Hepatocyte (in vitro differentiated cells): Measurements from ENCODE around the gene CCDC188. TPM values are rescaled to one million over a fixed set of nuclear protein-coding genes. Genes with fewer than 3 reads are reported as not detected.

Experiments used
- DNase-seq: peaks from one replicate; pipeline ENCODE4 v3.0.0-alpha.2; 2016; ENCODE audit warnings: low spot score
- H2AFZ ChIP-seq: fragments of 200-600 bp; sonication (generic); 2 replicates; pipeline ENCODE4 v1.6.0; 2016; ENCODE audit warnings: antibody characterized with exemption, mild to moderate bottlenecking
- H3K27ac ChIP-seq: fragments of 200-600 bp; sonication (generic); 2 replicates; pipeline ENCODE4 v1.5.1; 2016; ENCODE audit warnings: mild to moderate bottlenecking
- H3K27me3 ChIP-seq: fragments of 200-600 bp; sonication (generic); 2 replicates; pipeline ENCODE4 v1.6.1; 2016
- H3K36me3 ChIP-seq: fragments of 200-600 bp; sonication (generic); replicated peaks from 2 replicates; pipeline ENCODE4 v1.5.1; 2016; ENCODE audit warnings: low read depth; ENCODE audit not compliant: insufficient read depth
- H3K4me1 ChIP-seq: fragments of 200-600 bp; sonication (generic); 2 replicates; pipeline ENCODE4 v1.5.1; 2016; ENCODE audit warnings: mild to moderate bottlenecking, moderate library complexity; ENCODE audit not compliant: insufficient read depth
- H3K4me2 ChIP-seq: fragments of 200-600 bp; sonication (generic); 2 replicates; pipeline ENCODE4 v1.6.0; 2016
- H3K4me3 ChIP-seq: fragments of 200-600 bp; sonication (generic); 2 replicates; pipeline ENCODE4 v1.5.1; 2016; ENCODE audit warnings: mild to moderate bottlenecking
- H3K79me2 ChIP-seq: fragments of 200-600 bp; sonication (generic); 2 replicates; pipeline ENCODE4 v1.6.0; 2017; ENCODE audit warnings: mild to moderate bottlenecking
- H3K9me2 ChIP-seq: fragments of 200-600 bp; sonication (generic); replicated peaks from 2 replicates; pipeline ENCODE4 v1.6.0; 2017; ENCODE audit warnings: mild to moderate bottlenecking; ENCODE audit not compliant: insufficient read depth
- H3K9me3 ChIP-seq: fragments of 200-600 bp; sonication (generic); 2 replicates; pipeline ENCODE4 v1.5.1; 2016; ENCODE audit warnings: low read depth, mild to moderate bottlenecking
- H4K20me1 ChIP-seq: fragments of 200-600 bp; sonication (generic); 2 replicates; pipeline ENCODE4 v1.6.0; 2016; ENCODE audit warnings: mild to moderate bottlenecking; ENCODE audit not compliant: insufficient read depth, poor library complexity, severe bottlenecking
- CTCF ChIP-seq: fragments of 200-600 bp; sonication (generic); IDR thresholded peaks from 2 replicates; pipeline ENCODE4 v1.5.1; 2016; ENCODE audit warnings: antibody characterized with exemption, mild to moderate bottlenecking; ENCODE audit not compliant: poor library complexity
- EZH2 ChIP-seq: fragments of 200-600 bp; sonication (generic); IDR thresholded peaks from 2 replicates; pipeline ENCODE4 v1.6.1; 2016; ENCODE audit warnings: antibody characterized with exemption, mild to moderate bottlenecking, borderline replicate concordance
- EZH2phosphoT487 ChIP-seq: fragments of 200-600 bp; sonication (generic); IDR thresholded peaks from one replicate; pipeline ENCODE4 v1.6.1; 2018; ENCODE audit warnings: antibody characterized with exemption, mild to moderate bottlenecking, low read depth, moderate library complexity; ENCODE audit not compliant: unreplicated experiment, severe bottlenecking
- whole genome bisulfite sequencing: methylation state at CpG from one replicate; pipeline ENCODE4 v1.1.6; 2016; ENCODE audit warnings: low lambda C conversion rate; ENCODE audit errors: missing lambda C conversion rate; 5-methylcytosine and 5-hydroxymethylcytosine counted together
- polyA plus RNA-seq: library from polyadenylated mRNA; unstranded; fragments of >200 nt; fragmentation: Nextera tagmentation; extraction: Ambion mirVana; gene quantifications from 2 replicates; pipeline ENCODE4 v1.2.1, GENCODE V29; 2016
- total RNA-seq: library from RNA; depleted of rRNA; stranded (reverse); fragments of >200 nt; gene quantifications from 2 replicates; pipeline ENCODE4 v1.2.3, GENCODE V29; 2014

The CCDC188 gene
- total and polyA plus RNA-seq, 2 experiments from 2014 or later = not detected

DNA sequence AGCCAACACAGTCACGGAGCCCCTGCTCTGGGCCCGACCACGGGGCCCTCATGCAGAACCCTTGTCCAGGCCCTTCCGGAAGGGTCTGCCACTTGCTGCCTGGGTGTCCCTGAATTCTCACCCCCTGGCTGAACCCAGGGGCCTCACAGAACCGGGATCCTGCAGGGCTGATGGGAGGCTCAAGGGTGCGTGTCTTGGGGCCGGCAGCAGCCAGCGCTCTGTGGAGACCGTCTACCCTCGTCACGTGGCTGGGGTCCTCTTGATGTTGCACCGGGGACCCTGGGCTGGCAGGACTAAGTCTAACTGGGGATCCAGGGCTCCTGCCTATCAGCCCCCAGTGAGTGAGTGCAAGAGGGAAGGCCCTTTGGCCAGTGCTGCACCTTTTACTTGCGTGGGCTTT is 19.3 kb upstream of the CCDC188 start:
- TF ChIP-seq EZH2 (no peak), CTCF (no peak)
- Histone ChIP-seq H3K27ac (no peak overlapping the region), H4K20me1 (no peaks in the 10 kb centered on the region), H3K27me3 (no peaks in the 10 kb centered on the region), H3K36me3 (no peaks in the 10 kb centered on the region), H3K4me3 (no peak overlapping the region), H2AFZ (no peak overlapping the region), H3K9me3 (no peaks in the 10 kb centered on the region), H3K9me2 (no peaks in the 10 kb centered on the region), H3K79me2 (no peaks in the 10 kb centered on the region), H3K4me2 (no peak overlapping the region), H3K4me1 (peaks cover 17% of the 10 kb centered on the region)
- 91% methylated on average over 13 of the region's 13 CpGs for WGBS
- DNase-seq = no peak

DNA sequence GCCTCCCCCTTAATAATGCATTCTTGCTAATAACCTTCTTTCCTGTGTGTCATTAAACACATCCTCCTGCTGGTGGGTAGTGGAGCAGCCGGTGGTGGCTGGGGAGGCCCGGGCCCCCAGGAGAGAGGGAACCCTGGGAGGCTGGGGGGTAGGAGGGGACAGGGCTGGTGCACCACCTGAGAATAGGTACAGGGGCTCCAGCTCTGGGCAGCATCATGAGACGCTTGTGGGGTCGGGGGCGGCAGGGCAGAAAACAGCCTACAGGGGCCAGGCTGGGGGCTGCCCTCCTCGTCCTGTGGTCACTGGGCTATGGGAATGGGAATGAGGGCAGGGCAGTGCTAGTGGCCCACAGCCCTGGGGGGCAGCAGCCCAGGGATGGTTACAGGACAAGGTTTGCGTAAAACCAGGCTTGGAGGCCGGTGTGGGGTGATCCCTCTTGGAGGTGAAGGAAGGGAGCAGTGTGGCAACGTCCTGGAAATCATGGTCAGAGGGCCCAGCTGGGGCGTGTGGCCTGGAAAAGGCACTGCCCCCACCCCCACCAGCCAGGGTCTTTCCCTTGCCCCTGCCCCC is 18.5 kb upstream of the CCDC188 start:
- no peaks in the 10 kb centered on the region for H4K20me1 ChIP-seq
- DNase-seq = no peak

DNA sequence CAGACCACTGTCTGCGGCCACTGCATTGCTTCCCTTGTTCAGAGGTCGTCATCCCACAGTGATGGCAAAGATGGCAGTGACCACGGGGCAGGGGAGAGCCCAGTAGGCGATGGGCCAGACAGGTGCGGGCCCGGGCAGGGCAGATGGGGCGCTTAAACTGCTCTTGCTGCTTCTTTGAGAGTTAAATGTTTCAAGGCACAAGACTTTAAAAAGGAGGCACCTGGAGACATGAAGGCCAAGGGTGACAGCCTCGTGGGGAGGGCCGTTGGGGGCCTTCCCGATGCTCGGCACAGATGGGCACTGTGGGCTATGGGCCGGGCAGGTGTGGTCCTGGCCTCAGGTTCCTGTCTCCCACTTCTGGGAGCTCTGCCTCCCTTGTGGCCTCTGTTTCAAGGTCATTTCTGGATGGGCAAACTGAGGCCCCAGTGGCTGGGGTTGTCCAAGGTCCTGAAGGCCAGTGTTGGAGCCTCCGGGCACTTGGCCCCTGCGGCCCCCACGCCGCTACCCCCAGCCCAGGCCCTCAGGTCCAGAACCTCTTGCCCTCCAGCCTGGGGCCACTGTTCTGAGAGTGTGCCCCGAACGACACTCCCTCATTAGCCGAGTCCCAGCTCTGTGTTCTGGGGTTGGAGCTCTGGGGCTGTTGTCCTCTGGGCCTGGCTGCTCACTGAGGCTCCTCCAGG is 16.9 kb upstream of the CCDC188 start:
- no peaks in the 10 kb centered on the region for H3K4me1 ChIP-seq
- no peak overlapping the region for H3K4me3 ChIP-seq
- WGBS = 93% methylated on average over 15 of the region's 19 CpGs
- no peaks in the 10 kb centered on the region for H3K79me2 ChIP-seq
- H4K20me1 ChIP-seq = no peaks in the 10 kb centered on the region
- no peak for DNase-seq
- no peaks in the 10 kb centered on the region for H3K36me3 ChIP-seq
- no peak overlapping the region for H2AFZ ChIP-seq
- H3K27ac ChIP-seq = no peak overlapping the region
- H3K27me3 ChIP-seq = no peaks in the 10 kb centered on the region
- no peak for TF ChIP-seq EZH2
- no peak for TF ChIP-seq EZH2phosphoT487
- no peak for TF ChIP-seq CTCF
- H3K4me2 ChIP-seq = no peak overlapping the region
- no peaks in the 10 kb centered on the region for H3K9me3 ChIP-seq
- H3K9me2 ChIP-seq = no peaks in the 10 kb centered on the region

More for the DNA sequence above, 18.5 kb upstream of the CCDC188 start:
- no peak overlapping the region for H2AFZ ChIP-seq
- no peak for TF ChIP-seq EZH2
- no peak for TF ChIP-seq EZH2phosphoT487
- TF ChIP-seq CTCF = no peak
- 88% methylated on average over 8 of the region's 10 CpGs for WGBS
- no peaks in the 10 kb centered on the region for H3K9me3 ChIP-seq
- no peaks in the 10 kb centered on the region for H3K27me3 ChIP-seq
- no peaks in the 10 kb centered on the region for H3K79me2 ChIP-seq
- no peaks in the 10 kb centered on the region for H3K9me2 ChIP-seq
- no peak overlapping the region for H3K4me3 ChIP-seq
- no peak overlapping the region for H3K4me2 ChIP-seq
- no peak overlapping the region for H3K27ac ChIP-seq
- H3K36me3 ChIP-seq = no peaks in the 10 kb centered on the region
- H3K4me1 ChIP-seq = peaks cover 13% of the 10 kb centered on the region
